Epithelial cell of esophagus (primary cell): ENCODE data around the gene ATXN7L1.

Source experiments
- DNase-seq: peaks from one replicate; pipeline ENCODE4 v3.0.0; 2010; ENCODE audit warnings: low read depth
- H3K4me3 ChIP-seq: 2 replicates; pipeline ENCODE4 v1.5.1; 2011; ENCODE audit warnings: mild to moderate bottlenecking, low read length, control low read depth
- CTCF ChIP-seq: IDR thresholded peaks from 2 replicates; pipeline ENCODE4 v1.5.1; 2011; ENCODE audit warnings: low read depth, mild to moderate bottlenecking, low read length, control low read depth, inconsistent platforms; ENCODE audit not compliant: insufficient read depth; ENCODE audit errors: missing control alignments

ATXN7L1 gene

GRCh38 chr7:105828141-105828540, 48.3 kb downstream of the ATXN7L1 start:
- no peak overlapping the region for H3K4me3 ChIP-seq

GRCh38 chr7:105827151-105827875, 49.1 kb downstream of the ATXN7L1 start:
- no peak for DNase-seq
- H3K4me3 ChIP-seq, result no peak overlapping the region
- no peak for TF ChIP-seq CTCF

More at GRCh38 chr7:105828141-105828540, 48.3 kb downstream of the ATXN7L1 start:
- no peak for TF ChIP-seq CTCF
- no peak for DNase-seq

GRCh38 chr7:105826143-105826542, 50.3 kb downstream of the ATXN7L1 start:
- DNase-seq, result no peak
- H3K4me3 ChIP-seq, result no peak overlapping the region
- TF ChIP-seq CTCF, result no peak

- no peak for TF ChIP-seq CTCF
- H3K4me3 ChIP-seq, result no peak overlapping the region
- no peak for DNase-seq
Measured at GRCh38 chr7:105825371-105825770, 51.0 kb downstream of the ATXN7L1 start.

- no peak for TF ChIP-seq CTCF
- no peak for DNase-seq
- H3K4me3 ChIP-seq, result no peak overlapping the region
Measured at GRCh38 chr7:105822806-105823205, 53.6 kb downstream of the ATXN7L1 start.

GRCh38 chr7:105821527-105821926, 54.9 kb downstream of the ATXN7L1 start:
- H3K4me3 ChIP-seq, result no peak overlapping the region
- DNase-seq, result no peak
- no peak for TF ChIP-seq CTCF
